BLaER1 treated with 17β-estradiol and CSF1 and Interleukin-3, amounts not matched to agents 10 nM and 100 nM (cell line): Measurements from ENCODE around the gene EPHA3.
A peak's percentile ranks its signal among the peaks of the same experiment; 100 is the strongest.

ENCODE experiments used
- H3K27ac ChIP-seq, 11 experiments: shearing (Covaris generic); formaldehyde crosslinking; 2 replicates each; pipeline ENCODE4 v1.8.1; 2022
- H3K27me3 ChIP-seq, 11 experiments: shearing (Covaris generic); formaldehyde crosslinking; 2 replicates each; pipeline ENCODE4 v1.8.1; 2022
- H3K36me3 ChIP-seq, 11 experiments: shearing (Covaris generic); formaldehyde crosslinking; 2 replicates each; pipeline ENCODE4 v1.8.1; 2022
- H3K4me1 ChIP-seq, 10 experiments: shearing (Covaris generic); formaldehyde crosslinking; 2 replicates each; pipeline ENCODE4 v1.8.1; 2022
- H3K4me2 ChIP-seq, 11 experiments: shearing (Covaris generic); formaldehyde crosslinking; 2 replicates each; pipeline ENCODE4 v1.8.1; 2022
- H3K4me3 ChIP-seq, 10 experiments: shearing (Covaris generic); formaldehyde crosslinking; 2 replicates each; pipeline ENCODE4 v1.8.1; 2022
- H3K9ac ChIP-seq, 11 experiments: shearing (Covaris generic); formaldehyde crosslinking; 2 replicates each; pipeline ENCODE4 v1.8.1; 2022
- H3K9me3 ChIP-seq, 11 experiments: shearing (Covaris generic); formaldehyde crosslinking; replicated peaks in 1 of 11; 2 replicates each; pipeline ENCODE4 v1.8.1; 2022
- H4K20me1 ChIP-seq, 11 experiments: shearing (Covaris generic); formaldehyde crosslinking; 2 replicates each; pipeline ENCODE4 v1.8.1; 2022
- Cebpa-rat ChIP-seq, 11 experiments: shearing (Covaris generic); IDR thresholded peaks; 2 replicates each; pipeline ENCODE4 v1.8.1; 2022

Gene EPHA3

GRCh38 chr3:89503891-89504391, 396.5 kb downstream of the EPHA3 start:
- H3K4me1 ChIP-seq, result peaks cover 0 to 9% (median 0%) of the 10 kb centered on the region in 10 experiments; a peak in 5 of 20 replicates
- no peaks in the 10 kb centered on the region for H3K9me3 ChIP-seq
- no peak overlapping the region for H3K4me2 ChIP-seq
- no peak overlapping the region for H3K4me3 ChIP-seq
- H4K20me1 ChIP-seq, result no peaks in the 10 kb centered on the region
- H3K36me3 ChIP-seq, result no peaks in the 10 kb centered on the region
- no peak for TF ChIP-seq Cebpa-rat (IDR thresholded peaks at IDR 0.05)
- H3K27me3 ChIP-seq, result no peaks in the 10 kb centered on the region
- no peak overlapping the region for H3K9ac ChIP-seq
- no peak overlapping the region for H3K27ac ChIP-seq

- Histone ChIP-seq H3K9ac (no peak overlapping the region), H3K4me1 (peaks cover 0 to 9% (median 0%) of the 10 kb centered on the region in 10 experiments; a peak in 5 of 20 replicates), H3K4me2 (no peak overlapping the region), H3K36me3 (no peaks in the 10 kb centered on the region), H3K27ac (no peak overlapping the region), H4K20me1 (no peaks in the 10 kb centered on the region), H3K27me3 (no peaks in the 10 kb centered on the region), H3K4me3 (no peak overlapping the region), H3K9me3 (no peaks in the 10 kb centered on the region)
- TF ChIP-seq Cebpa-rat (IDR thresholded peaks at IDR 0.05), result no peak
Observed at GRCh38 chr3:89504432-89504831, 397.0 kb downstream of the EPHA3 start.

GRCh38 chr3:89506462-89507103, 399.2 kb downstream of the EPHA3 start:
- H3K9ac ChIP-seq, result no peak overlapping the region
- H3K4me3 ChIP-seq, result no peak overlapping the region
- TF ChIP-seq Cebpa-rat (IDR thresholded peaks at IDR 0.05), result no peak
- no peaks in the 10 kb centered on the region for H3K36me3 ChIP-seq
- peak overlapping the region in 6 of 11 experiments; percentile 10 to 44 (median 36); a peak in 7 of 22 replicates for H3K4me2 ChIP-seq
- peaks cover 0 to 9% (median 0%) of the 10 kb centered on the region in 10 experiments; a peak in 5 of 20 replicates for H3K4me1 ChIP-seq
- no peak overlapping the region for H3K27ac ChIP-seq
- H3K9me3 ChIP-seq, result no peaks in the 10 kb centered on the region
- H4K20me1 ChIP-seq, result no peaks in the 10 kb centered on the region
- no peaks in the 10 kb centered on the region for H3K27me3 ChIP-seq

GRCh38 chr3:89521328-89521727, 413.9 kb downstream of the EPHA3 start:
- Histone ChIP-seq H3K9ac (no peak overlapping the region), H3K27me3 (no peaks in the 10 kb centered on the region), H3K4me2 (no peak overlapping the region), H4K20me1 (no peaks in the 10 kb centered on the region), H3K4me3 (no peak overlapping the region), H3K27ac (no peak overlapping the region), H3K4me1 (no peaks in the 10 kb centered on the region), H3K36me3 (no peaks in the 10 kb centered on the region), H3K9me3 (no peaks in the 10 kb centered on the region)
- TF ChIP-seq Cebpa-rat (IDR thresholded peaks at IDR 0.05), result no peak

- Histone ChIP-seq H3K4me3 (no peak overlapping the region), H3K27me3 (no peaks in the 10 kb centered on the region), H3K4me1 (no peaks in the 10 kb centered on the region), H4K20me1 (no peaks in the 10 kb centered on the region), H3K9me3 (no peaks in the 10 kb centered on the region), H3K4me2 (no peak overlapping the region), H3K9ac (no peak overlapping the region), H3K36me3 (no peaks in the 10 kb centered on the region), H3K27ac (no peak overlapping the region)
- TF ChIP-seq Cebpa-rat (IDR thresholded peaks at IDR 0.05), result no peak
Observed at GRCh38 chr3:89522155-89522554, 414.7 kb downstream of the EPHA3 start.

- no peaks in the 10 kb centered on the region for H3K27me3 ChIP-seq
- H3K4me2 ChIP-seq, result no peak overlapping the region
- H3K9me3 ChIP-seq, result no peaks in the 10 kb centered on the region
- H3K9ac ChIP-seq, result no peak overlapping the region
- H3K36me3 ChIP-seq, result no peaks in the 10 kb centered on the region
- no peak overlapping the region for H3K4me3 ChIP-seq
- no peak for TF ChIP-seq Cebpa-rat (IDR thresholded peaks at IDR 0.05)
- H3K4me1 ChIP-seq, result no peaks in the 10 kb centered on the region
- H3K27ac ChIP-seq, result no peak overlapping the region
- H4K20me1 ChIP-seq, result no peaks in the 10 kb centered on the region
Observed at GRCh38 chr3:89525609-89526008, 418.2 kb downstream of the EPHA3 start.

- no peak overlapping the region for H3K27ac ChIP-seq
- no peak for TF ChIP-seq Cebpa-rat (IDR thresholded peaks at IDR 0.05)
- no peaks in the 10 kb centered on the region for H3K4me1 ChIP-seq
- no peaks in the 10 kb centered on the region for H3K36me3 ChIP-seq
- H3K9me3 ChIP-seq, result no peaks in the 10 kb centered on the region
- no peaks in the 10 kb centered on the region for H3K27me3 ChIP-seq
- no peak overlapping the region for H3K9ac ChIP-seq
- no peak overlapping the region for H3K4me3 ChIP-seq
- no peaks in the 10 kb centered on the region for H4K20me1 ChIP-seq
- H3K4me2 ChIP-seq, result no peak overlapping the region
Observed at GRCh38 chr3:89527736-89528305, 420.4 kb downstream of the EPHA3 start.
